GM11168 (cell line): ENCODE results near the gene SCAF4.
"Not testable (repeated sequence)": the region's sequence is repeated elsewhere in the genome, so short reads cannot be mapped to it uniquely, and the experiment has no call there.

Experiments used
- in situ Hi-C: fragments of 300-500 bp; cut with MboI; formaldehyde crosslinking; loops from one replicate; pipeline ENCODE4 v1.12.0; 2022; ENCODE audit warnings: low sequenced_read_pairs; ENCODE audit not compliant: unreplicated experiment

The SCAF4 gene

DNA sequence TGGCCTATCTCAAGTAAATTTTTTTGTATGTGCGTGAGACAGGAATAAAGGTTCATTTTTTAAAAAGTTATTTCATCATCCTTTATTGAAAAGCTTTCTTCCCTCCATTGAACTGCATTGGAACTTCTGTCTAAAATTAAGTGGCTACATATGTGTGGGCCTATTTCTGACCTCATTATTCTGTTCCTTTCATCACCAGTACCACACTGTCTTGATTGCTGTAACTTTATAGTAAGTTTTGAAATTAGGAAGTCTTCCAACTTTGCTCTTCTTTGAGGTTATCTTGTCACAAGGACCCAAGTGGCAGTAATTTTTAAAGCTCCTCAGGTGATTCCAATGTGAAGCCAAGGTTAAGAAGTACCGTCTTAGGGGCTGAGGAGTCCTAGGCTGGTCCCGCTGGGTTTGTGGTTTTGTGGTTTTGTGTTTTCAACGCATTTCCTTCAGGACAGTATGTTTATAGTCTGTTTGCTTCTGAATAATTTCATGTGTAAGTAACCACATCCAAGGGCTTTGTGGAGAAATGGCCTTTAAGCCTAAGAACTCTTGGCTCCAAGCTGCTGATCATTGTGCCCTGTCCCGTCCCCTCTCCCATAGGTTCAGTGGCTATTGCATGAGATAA lies 12.4 kb upstream of the SCAF4 start:
- in situ Hi-C loops: no loop called here

DNA sequence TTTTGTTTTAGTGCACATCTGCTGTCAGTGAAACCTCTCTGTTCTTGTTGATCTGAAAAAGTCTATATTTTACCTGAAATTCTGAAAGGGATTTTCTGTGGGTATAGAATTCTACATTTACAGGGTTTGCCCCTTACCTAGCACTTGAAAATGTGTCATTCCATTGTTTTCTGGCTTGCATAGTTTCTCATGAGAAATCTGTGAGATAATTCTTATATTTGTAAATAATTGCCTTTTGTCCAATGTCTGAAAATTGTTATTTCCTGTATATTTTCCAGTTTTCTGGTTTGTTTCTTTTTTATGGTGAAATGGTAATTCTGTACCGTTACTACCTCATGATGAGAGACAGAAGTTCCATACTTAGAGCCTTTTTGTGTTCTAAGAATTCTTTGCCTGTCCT lies 11.8 kb upstream of the SCAF4 start:
- in situ Hi-C loops: no loop called here

- in situ Hi-C loops: no loop called here
These were observed 9.2 kb upstream of the SCAF4 start for GRCh38 chr21:31741116-31741515.

- in situ Hi-C loops: not testable (repeated sequence)
These were observed 5.9 kb upstream of the SCAF4 start for GRCh38 chr21:31737586-31738397.

DNA sequence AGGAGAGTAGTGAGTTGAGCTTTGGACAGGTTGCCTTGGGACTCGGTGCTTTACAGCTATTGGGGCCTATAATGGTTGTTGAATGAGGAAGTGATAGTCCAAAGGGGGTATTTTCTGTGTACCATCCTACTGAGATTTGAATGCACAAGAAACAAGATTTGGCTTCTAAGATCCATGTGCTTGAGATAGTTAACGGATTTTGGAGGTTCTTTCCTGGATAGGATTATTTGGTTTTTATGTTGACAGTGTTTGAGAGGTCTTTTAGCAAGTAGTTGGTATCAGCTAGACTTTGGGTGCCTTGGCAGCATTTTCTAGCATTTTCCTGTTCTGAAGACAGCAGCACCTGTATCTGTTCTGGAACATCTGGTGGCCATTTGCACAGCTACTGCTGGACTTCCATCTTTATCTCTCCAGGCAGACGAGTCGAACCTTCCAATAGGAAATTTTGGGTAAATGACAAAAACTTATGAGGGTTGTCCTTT lies 3.6 kb upstream of the SCAF4 start:
- in situ Hi-C loops: no loop called here

DNA sequence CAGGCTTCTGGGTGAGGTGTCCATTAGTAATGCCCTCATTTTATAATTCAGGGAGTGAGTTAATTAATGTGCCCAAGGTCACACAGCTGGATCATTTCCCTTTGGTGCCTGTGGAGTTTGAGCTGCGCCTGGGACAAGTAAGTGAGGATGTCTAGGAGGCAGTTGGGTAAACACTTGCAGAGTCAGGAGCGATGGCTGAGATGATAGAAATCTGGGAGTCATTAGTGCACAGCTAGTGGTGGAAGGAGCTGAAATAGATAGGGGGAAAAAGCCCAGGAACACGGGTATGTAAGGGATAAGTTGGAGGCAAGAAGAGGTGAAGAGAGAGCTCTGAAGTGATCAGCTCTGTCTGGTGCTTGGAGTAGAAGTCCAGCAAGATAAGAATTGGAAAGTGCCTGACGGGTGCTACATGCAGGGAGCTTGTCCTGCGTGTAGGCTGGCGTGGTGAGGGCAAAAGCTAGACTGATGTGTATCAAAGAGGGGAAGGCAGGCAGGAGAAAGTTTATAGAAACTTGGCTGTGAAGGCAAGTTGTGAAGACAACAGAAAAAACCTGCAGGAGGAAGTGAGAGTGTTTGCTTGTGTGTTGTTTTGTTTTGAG lies 1.7 kb upstream of the SCAF4 start:
- in situ Hi-C loops: no loop called here

- in situ Hi-C loops: no loop called here
These were observed 956 bp upstream of the SCAF4 start for GRCh38 chr21:31732597-31733550.

DNA sequence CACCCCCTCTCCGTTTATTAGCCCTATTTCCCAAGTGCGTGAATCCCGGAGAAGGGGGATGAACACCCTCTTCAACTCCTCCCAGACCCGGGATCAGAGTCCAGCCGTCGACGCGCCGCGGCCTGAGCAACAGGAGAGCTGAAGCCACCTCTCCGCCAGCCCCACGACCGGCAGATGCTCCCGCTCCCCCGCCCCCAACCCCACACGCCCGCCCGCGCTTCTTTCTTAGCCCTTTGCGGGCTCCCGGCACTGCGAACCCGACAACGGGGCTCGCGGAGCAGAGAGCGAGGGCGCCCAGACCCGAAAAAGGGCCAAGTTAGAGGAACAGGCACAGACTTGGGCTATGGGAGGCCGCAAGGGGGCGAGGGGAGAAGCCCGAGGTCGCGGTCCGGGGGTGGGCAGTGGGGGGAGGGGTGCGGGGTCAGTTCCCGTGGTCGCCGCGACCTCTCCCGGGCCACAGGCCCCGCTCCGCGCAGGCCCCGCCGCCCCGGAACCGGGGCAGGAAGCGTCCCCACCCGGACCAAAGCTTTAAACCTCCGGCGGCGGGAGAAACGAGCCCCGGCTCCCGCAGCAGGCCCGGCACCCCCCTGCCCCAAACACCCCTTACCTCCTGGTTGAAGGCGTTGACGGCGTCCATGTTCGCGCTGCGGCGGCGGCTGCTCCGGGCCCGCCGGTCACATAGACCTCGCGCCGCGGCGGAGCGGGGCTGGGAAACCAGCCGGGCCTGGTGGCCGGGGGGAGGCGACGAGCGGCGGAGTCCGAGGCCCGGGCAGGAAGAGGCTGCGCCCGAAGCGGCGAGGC lies 662 bp downstream of the SCAF4 start:
- in situ Hi-C loops: no loop called here

DNA sequence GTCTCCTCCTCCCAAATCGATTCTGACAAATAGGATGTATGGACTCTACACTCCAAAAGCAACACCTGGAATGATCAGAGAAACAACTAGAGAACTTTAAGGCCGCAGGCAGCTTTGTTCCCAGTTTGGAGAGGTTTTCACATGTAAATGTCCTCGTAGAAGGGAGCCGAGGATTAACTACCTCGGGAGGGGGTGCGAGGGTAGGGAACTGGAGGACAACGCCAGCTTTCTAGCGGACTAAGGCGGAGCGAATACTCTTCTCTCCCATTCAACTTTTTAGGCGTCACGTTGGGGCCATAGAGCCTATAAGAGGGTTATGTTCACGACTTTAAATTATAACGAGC lies 1.2 kb downstream of the SCAF4 start:
- in situ Hi-C loops: no loop called here

- in situ Hi-C loops: no loop called here
These were observed 2.1 kb downstream of the SCAF4 start for GRCh38 chr21:31729622-31730343.

- in situ Hi-C loops: no loop called here
These were observed 3.0 kb downstream of the SCAF4 start for GRCh38 chr21:31728952-31729351.

GRCh38 chr21:31728191-31728590 lies 3.7 kb downstream of the SCAF4 start:
- in situ Hi-C loops: no loop called here

GRCh38 chr21:31727181-31727580 lies 4.7 kb downstream of the SCAF4 start:
- in situ Hi-C loops: no loop called here

- in situ Hi-C loops: no loop called here
These were observed 5.5 kb downstream of the SCAF4 start for GRCh38 chr21:31726407-31726806.

DNA sequence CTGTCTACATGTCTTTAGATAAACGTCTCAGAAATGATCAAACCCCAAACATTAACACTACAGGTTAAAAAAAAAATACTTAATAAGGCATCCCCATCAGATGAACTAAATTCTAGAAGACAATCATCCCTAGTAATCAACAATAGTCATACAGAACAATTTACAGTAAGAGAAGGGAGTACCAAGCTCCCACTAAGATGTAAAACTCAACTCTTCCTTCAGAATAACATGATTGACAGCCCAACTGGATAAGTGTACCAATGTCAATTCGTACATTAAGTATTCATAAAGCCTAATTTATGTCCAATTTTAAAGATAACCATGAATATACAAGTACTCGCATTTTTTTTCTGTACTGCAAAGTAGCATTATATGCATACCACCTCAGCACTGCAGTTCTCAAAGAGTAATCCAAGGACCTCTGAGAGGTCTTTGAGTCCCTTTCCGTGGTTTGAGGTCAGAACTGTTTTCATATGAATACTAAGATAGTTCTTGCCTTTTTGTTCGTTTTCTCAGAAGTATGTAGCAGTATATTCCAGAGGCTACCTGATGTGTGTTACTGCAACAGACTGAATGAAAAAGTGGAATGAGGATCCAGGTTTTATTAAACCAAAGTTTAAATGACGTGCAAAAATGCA lies 6.6 kb downstream of the SCAF4 start:
- in situ Hi-C loops: no loop called here

GRCh38 chr21:31724552-31724951 lies 7.4 kb downstream of the SCAF4 start:
- in situ Hi-C loops: no loop called here

- in situ Hi-C loops: no loop called here
These were observed 10.5 kb downstream of the SCAF4 start for GRCh38 chr21:31721381-31721780.

DNA sequence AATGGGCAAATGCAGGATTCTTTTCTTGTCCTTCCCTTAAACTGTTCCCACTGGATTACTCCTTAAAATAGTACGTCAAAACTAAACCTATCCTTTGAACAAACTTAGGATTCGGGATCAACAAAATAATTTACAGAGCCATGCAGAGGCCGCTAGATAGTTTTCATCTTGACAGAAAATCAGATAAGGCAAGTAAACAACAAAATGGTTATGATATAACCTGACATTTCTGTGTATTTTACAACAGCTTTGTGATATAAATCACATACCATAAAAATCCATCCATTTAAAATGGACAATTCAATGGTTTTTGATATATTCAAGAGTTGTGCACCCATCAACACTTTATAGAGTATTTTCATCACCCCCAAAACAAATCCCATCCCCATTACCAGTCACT lies 11.2 kb downstream of the SCAF4 start:
- in situ Hi-C loops: no loop called here

DNA sequence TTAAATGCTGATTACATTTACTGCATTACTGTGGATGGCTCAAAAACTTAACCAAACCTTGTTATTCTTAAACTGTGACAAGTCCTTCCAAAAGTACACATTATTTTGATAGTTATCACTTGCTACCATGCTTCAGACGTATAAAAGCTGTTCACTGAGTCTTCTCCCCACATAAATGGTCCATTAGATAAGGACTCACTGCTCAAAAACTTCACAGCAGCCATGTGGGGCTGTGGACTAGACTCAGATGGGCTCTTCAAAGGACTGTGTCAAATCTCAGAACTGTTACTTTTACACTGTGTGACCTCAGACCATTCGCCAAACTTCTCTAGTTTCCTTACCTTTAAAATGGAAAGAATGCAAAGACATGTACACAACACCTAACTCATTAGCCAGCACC lies 11.6 kb downstream of the SCAF4 start:
- in situ Hi-C loops: no loop called here
